Stimulated activated CD8-positive, alpha-beta memory T cell treated with anti-CD3 and anti-CD28 coated beads, Interleukin-4, amount 100 ng/mL, for 1 hour (primary cell): Measurements from ENCODE around the gene AADAC.
"Not testable (repeated sequence)": the region's sequence is repeated elsewhere in the genome, so short reads cannot be mapped to it uniquely, and the experiment has no call there.

Experiments
- DNase-seq, 2 donors: peaks; one replicate each; pipeline ENCODE4 v3.0.0-alpha.2; 2020; ENCODE audit warnings: low read depth in 2 of 2, low spot score in 1 of 2

AADAC gene

DNA sequence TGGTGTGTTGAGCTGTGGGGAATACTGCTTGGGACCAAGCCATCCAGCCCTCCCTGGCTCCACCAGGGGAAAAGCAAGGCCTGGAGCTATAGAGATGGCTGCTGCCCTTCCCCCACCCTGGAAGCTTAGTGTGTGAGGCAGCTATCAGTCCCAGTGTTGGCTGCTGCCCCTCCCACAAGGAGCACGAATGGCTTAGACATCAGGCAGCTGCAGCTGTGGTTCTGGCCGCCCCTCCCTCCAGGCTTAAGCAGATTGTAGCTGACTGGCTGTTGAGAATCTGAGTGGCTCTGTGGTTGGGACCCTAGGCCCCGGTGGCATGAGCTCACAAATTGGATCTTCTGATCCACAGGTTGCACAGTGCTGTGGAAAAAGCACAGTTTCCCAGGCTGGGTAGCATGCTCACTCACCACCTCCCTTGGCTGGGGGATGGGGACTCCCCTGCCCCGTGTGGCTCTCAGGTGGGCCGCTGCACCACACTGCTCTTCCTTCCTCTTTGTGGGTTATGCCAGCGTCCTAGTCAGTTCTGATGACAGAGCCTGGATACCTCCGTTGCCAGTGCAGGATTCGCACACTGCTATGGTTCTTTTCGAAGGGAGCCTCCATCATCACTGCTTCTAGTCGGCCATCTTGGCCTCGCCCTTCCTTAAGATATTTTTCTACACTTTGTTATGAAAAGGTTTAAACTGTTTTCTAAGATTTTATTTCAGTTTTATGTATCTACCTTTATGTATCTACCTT is 38.3 kb downstream of the AADAC start:
- no peak for DNase-seq

DNA sequence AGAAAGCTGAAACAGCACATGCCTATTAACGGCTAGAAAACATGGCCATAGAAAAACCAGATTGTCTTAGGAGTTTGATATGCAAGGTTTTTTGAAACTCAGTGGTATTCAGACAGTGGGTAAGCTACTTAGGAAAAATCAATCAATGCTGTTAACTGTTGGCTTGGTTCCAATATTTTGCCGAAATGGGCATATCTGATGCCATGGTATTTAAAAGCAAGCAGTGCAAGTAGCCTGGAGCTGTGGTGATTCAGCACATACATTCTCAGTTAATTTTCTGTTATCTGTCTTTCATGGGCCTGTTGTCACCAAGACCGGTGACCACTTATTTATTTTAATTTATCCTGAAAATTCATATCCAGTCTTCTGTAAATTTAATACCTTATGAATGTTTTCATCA is 42.2 kb downstream of the AADAC start:
- no peak for DNase-seq

DNA sequence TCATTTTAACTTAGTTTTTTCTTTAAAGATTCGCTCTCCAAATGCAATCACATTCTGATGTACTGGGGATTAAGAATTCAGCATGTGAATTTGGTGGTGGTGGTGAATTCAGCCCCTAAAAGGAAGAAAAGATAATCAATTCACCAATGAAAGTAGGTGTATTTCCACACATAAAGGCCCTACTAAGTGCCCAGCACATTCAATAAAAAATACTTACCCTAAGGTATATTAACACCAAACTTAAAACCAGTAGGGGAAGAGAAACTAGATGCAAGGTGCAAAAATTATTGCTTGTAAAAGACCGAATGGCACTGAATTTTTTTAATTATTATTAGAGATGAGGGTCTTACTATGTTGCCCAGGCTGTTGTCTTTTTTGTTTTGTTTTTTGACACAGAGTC is 42.7 kb downstream of the AADAC start:
- no peak for DNase-seq

DNA sequence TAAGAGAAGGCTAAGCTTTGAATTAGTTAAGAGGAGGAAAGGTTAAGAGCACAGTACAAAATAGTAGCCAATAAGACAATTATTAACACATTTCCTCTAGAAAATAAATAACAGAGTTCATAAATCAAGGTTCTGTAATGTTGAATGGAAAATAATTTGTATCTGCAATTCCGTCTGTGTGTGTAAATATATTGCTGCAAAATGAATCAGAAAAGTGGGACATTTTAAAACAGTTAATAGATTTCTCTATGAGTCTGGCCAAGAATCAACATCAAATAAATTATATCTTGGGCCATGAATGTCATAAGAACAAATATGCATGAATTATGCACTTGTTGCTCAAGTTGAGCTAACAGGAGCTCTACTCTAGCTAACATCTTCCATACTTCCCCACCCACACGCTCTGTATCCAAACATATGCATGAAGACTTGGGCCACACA is 45.3 kb downstream of the AADAC start:
- no peak for DNase-seq

DNA sequence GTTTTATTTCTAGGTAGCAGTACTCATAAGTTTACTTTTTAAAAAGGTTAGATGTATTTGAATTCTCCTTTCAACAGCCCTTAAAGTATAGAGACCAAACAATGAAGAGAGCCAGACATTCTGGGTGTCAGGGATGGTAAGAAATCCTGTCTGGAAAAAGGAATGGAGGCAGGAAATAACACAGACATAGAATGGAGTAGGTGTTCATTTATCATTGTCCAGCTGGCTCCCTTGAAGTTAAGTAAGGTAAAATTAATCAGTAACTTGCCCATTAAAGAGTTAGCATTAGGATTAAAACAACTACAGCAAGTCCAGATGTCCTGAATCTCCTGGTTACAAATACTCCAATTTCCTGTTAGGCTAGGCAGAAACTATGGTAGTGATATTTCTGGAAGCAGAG is 46.0 kb downstream of the AADAC start:
- DNase-seq: no peak

DNA sequence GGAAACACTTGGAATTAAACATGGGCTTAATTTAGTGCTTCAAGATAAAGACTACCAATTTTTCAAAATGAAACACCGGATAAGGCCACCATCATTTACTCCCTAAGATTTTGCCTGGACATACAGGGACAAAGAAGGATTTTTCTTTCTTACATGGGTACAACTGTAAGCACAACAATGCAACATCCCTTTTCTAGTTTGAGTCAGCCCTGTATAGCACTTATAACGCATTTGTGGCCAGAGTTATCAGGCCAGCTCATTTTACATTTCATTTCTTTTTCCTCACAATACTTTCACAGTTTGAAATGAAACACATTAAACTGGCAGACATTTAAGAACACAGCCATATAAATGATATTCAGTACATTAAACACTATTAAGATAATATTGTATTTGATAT is 49.7 kb downstream of the AADAC start:
- no peak for DNase-seq

DNA sequence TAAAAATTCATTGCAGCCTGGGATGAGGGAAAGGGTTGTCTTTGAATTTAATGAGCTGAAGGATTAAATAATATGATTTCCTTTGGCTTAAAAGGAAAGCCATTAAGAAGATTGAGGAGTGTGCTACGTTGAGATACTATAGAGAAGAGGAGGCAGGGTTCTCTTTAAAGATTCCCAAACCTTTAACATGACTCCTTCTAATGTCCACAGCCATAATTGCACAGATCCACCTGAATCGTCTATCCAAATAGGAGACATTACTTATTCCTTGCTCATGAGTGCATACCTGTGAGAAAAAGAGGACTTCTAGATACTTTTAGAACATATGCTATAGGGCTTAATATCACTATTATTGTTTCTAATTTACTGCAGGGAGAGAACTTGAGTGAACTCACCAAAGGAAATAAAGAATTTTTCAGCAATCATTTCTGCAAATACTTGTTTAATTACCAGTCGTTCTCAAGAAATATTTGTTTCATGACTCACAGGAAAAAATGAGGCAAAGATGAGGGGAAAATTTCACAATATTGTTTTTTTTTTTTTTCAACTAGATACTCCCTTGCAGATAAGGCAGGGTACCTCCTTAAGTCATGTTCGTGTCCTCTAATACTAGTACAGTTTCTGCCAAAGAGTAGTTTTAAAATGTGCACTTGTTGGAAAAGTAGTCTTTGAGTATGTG is 50.6 kb downstream of the AADAC start:
- no peak for DNase-seq

DNA sequence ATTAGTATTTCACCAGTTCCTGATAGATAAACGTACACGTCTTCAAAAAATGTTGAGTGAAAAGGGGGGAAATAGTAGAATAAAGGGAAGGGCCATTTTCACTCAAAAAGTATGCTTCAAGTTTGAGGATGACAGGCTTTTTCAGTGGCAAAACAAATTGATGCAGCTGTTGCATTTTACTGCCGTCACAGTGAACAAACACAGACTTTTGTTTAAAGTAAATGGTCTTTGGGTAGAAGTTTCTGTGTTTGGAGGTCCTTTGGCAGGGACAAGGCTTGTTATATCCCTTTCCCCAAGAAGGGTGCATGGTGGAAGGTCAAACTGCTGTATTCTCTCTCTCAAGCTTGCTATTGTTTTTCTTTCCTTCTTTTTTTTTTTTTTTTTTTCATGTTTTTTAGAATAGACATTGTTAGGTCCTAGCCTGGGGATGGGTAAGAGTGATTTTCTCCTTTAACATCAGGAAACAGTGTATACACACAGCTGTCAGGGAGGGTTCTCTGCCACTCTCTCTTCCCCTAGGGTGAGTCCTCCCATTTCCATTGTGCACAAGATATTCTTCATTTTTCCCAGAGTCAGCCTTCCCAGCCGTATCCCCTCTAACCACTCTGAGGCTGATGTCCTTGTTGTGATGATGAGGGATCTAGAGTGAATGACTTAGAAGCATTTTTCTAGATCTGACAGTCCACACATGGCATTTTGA is 52.9 kb downstream of the AADAC start:
- DNase-seq: no peak

DNA sequence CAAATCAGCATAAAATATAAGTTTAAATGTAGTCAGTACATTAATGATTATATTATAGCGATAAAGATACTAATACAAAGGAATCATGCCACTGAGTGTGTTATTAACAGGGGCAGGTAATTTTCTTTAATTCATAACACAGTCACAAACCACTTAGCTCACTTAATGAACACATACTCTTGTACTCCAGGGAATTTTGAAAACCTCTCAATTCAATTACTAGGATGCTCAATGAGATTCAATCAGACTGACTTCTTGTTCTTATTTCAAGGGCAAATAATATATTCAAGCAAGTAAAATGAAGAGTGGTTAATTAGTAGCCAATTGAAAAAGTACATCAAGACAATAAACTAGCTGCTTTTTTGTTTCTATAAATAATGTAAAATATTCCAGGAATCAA is 53.8 kb downstream of the AADAC start:
- no peak for DNase-seq

DNA sequence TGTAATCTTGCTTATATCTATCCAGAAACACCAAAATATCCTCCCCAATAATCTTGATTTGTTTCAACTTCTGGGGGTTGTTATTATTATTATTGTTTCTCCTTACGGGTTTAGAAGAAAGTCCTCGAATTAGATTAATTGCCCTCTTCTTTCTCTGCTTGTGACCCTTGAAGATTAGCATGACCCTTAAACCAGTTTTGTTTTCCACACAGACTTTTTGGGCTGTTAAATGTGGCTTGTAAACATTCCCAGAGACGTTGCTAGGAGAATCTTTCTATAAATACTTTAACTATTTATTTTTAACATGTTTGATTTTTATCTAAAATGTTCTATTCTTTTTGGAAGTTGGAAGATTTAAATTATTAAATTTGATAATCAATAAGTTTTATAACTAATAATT is 55.3 kb downstream of the AADAC start:
- DNase-seq: no peak

DNA sequence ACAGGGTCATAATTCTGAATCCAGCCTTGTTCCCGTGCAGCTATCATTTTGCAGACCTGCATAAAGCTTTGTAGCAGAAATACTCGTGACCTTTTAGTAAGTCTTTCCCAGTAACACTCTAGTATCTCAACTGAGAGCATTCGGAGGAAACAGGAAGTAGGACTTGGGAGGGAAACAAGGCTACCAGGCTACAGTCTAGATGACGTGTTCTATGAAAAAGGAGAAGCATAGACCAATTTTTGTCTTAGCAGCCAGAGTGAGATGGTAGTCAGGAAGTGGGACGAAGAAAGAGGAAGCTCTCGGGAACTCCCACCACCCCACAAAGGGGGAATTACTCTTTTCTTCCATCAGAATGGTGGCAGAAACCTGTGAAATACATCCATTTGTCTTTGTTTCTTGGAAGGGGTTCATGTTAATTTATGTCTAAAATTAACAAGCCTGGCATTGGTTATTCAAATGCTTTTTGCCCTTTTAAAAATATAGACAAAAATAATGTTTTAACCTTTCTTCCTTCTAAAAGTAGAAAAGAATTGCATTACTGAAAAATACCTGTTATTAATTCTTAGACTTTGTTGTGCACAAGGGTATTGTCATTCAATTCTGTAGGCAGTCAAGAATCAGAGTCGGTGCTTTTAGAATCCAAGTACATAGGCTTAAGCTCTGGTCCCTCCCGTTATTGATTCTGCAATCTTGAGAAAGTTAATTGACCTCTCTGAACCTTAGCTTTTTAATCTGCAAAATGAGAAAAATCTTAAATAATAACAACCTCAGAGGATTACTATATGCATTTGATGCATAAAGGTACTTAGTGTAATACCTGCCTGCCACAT is 57.9 kb downstream of the AADAC start:
- no peak for DNase-seq

DNA sequence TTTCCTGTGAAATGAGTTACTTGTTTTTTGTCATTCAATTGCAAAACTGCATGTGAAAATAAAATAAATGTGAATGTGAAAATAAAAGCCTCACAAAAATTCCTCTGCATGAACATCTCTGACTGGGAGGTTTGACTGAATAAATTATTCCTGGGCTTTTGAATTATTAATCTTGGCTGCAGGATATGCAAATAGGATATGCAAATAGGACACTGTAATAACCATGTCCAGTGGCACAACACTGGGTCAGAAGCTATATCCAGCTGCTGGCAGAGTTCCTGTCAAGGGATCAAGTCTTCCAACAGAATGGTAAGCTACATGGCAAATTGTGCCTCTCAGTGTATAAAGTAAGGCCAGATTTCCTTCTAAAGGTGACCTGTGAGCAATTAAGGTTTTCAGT is 59.5 kb downstream of the AADAC start, which contains the start of gene SUCNR1:
TSS of gene SUCNR1 (plus strand) at position 246 of the 400 bp plus-strand sequence. CDS start 6,250 bp downstream, outside the sequence.
- no peak for DNase-seq

DNA sequence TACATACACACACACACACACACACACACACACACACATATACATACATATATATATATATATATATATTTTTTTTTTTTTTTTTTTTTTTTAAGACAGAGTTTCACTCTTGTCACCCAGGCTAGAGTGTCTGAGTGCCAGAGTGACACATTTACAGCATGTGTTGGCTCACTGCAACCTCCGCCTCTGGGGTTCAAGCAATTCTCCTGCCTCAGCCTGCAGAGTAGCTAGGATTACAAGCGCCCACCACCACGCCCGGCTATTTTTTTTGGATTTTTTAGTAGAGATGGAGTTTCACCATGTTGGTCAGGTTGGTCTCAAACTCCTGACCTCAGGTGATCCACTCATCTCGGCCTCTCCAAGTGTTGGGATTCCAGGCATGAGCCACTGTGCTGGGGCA is 60.2 kb downstream of the AADAC start:
- DNase-seq: not testable (repeated sequence)

DNA sequence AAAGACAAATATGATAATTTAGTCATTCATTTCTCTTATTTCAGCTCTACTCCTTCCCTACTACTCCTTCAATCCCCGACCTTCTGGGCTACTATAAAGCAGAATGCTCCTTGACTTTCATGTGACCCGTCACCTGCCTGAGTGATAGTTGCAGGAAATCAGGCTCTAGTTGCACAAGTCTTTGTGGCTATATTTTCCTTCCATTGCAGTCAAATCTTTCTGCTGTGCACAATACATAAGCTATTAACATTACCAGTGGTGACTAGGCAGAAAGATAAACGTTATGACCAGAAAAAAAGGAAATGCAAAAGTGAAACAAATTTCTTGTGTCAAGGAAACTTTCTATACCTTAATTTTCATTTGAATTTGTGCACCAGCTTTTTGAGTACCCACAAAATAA is 61.8 kb downstream of the AADAC start:
- DNase-seq: no peak

DNA sequence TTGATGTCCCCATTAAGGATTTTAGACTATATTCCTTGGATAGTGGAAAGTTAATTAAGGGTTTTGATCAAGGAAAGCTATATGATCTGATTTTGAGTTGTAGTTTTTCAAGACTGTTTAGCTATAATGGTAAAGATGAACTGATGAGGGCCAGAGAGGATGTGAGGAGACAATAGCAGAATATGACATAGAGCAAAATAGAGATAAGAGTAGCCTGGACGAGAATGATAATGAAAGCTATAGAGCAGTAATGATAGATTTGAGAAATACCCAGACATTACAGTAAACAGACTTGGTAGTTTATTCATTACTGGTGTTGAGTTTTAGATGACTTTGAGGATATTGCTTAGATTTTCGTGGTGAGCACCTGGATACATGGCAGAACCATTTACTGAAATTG is 63.4 kb downstream of the AADAC start:
- DNase-seq: no peak
